ENCODE measurements around the gene ATP8A2. TPM values are rescaled to one million over a fixed set of nuclear protein-coding genes. Genes with fewer than 3 reads are reported as not detected.

ATP8A2 gene
- total RNA-seq, 4 donors from 2014 or later, result 0.13 to 0.24 (median 0.20) TPM

DNA sequence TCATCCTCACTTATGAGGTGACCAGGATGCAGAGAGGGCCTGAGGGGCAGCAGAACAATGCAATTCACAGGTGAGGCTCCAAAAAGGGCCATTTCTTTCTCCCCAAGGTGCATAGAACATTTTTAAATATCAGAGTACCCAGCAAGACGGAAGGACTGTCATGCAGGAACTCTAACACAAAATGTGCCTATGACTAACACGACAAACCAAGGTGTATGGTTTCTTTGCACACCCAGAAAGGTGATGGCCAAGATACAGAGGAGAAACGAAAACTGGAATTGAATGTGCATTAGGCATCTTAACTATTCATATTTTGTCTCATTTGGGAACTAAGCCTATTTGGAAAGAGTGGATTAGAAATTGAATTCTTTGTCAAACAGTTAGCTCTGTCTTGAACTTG is 650.2 kb downstream of the ATP8A2 start:
- DNase-seq (ENCODE audit: low spot score in 2 of 2), result no peak
- Histone ChIP-seq H3K9me3 (no peaks in the 10 kb centered on the region), H3K4me1 (peaks cover 35% of the 10 kb centered on the region), H3K4me3 (no peak overlapping the region), H3K27ac (no peak overlapping the region), H3K27me3 (no peaks in the 10 kb centered on the region), H3K36me3 (no peaks in the 10 kb centered on the region)
- 64% methylated on average over 3 of the region's 3 CpGs for WGBS
- TF ChIP-seq, protein P1, sequence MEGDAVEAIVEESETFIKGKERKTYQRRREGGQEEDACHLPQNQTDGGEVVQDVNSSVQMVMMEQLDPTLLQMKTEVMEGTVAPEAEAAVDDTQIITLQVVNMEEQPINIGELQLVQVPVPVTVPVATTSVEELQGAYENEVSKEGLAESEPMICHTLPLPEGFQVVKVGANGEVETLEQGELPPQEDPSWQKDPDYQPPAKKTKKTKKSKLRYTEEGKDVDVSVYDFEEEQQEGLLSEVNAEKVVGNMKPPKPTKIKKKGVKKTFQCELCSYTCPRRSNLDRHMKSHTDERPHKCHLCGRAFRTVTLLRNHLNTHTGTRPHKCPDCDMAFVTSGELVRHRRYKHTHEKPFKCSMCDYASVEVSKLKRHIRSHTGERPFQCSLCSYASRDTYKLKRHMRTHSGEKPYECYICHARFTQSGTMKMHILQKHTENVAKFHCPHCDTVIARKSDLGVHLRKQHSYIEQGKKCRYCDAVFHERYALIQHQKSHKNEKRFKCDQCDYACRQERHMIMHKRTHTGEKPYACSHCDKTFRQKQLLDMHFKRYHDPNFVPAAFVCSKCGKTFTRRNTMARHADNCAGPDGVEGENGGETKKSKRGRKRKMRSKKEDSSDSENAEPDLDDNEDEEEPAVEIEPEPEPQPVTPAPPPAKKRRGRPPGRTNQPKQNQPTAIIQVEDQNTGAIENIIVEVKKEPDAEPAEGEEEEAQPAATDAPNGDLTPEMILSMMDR (IDR thresholded peaks at IDR 0.05), result no peak
- TF ChIP-seq POLR2AphosphoS5 (IDR thresholded peaks at IDR 0.05), result no peak
- TF ChIP-seq EP300 (IDR thresholded peaks at IDR 0.05), result no peak
- no peak for TF ChIP-seq POLR2A (IDR thresholded peaks at IDR 0.05)

DNA sequence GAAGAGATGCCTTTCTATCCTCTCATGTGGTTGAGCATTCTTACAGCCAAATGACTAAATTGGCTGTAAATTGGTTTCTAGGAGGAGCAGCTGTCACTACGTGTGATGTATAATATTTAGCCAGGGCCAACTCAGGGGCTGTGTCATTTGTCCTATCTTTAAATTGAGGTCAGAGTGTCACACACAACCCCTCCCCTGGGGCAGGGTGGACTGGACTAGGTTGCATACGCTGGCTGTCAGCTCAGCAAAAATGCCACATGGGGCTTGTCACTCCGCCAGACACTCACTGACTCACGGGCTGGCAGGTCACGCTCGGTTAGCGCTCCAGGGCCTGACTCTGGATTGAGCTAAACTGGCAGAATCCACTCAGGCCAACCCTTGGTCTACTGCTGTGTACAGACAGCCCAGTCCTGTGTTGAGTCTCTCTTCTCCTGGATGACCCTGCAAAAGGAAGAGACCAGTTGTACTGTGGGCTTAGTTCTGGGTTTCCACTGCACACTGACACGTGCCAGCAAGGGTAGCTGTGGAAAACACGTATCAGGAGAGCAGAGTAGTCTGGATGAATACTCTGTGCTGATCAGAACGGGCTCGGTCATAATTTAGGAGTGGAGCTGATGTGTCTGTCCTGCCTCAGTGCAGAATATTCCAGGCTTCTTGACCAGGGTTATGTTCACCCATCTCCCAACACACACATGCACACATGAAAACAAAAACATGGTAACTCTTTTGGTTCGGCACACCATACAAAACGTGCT is 650.9 kb downstream of the ATP8A2 start:
- no peak overlapping the region for H3K4me3 ChIP-seq
- H3K36me3 ChIP-seq, result no peaks in the 10 kb centered on the region
- H3K27ac ChIP-seq, result peak overlapping the region; percentile 10
- peak; percentile 74 to 88 for DNase-seq (ENCODE audit: low spot score in 2 of 2)
- no peaks in the 10 kb centered on the region for H3K27me3 ChIP-seq
- H3K4me1 ChIP-seq, result peaks cover 27% of the 10 kb centered on the region
- TF ChIP-seq EP300 (IDR thresholded peaks at IDR 0.05) (no peak), POLR2AphosphoS5 (IDR thresholded peaks at IDR 0.05) (no peak), POLR2A (IDR thresholded peaks at IDR 0.05) (no peak)
- TF ChIP-seq, protein P1 (IDR thresholded peaks at IDR 0.05), result no peak
- 38% methylated on average over 12 of the region's 13 CpGs for WGBS
- H3K9me3 ChIP-seq, result no peaks in the 10 kb centered on the region

DNA sequence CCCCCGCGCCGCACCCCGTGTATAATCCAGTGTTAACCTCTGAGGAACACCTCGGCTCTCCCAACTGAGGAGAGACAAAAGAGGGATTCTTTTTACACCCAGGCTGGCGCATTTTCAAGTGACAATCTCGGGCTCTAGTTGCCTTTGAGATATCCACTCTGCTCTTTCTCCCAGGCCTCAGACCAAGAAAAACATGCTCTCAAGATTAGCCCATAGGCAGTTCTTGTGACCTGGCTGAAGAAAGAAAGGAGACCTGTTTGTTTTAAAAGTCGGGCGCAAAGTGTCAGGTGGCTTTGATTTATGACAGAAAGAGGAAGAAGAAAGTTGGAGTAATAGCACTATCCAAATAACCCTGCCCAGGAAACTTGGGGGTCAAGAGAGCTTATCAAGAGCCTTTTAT is 652.8 kb downstream of the ATP8A2 start:
- Histone ChIP-seq H3K9me3 (no peaks in the 10 kb centered on the region), H3K27ac (no peak overlapping the region), H3K36me3 (no peaks in the 10 kb centered on the region), H3K27me3 (no peaks in the 10 kb centered on the region), H3K4me1 (peaks cover 20% of the 10 kb centered on the region), H3K4me3 (no peak overlapping the region)
- WGBS, result 81% methylated on average over 9 of the region's 9 CpGs
- DNase-seq (ENCODE audit: low spot score in 2 of 2), result no peak
- TF ChIP-seq POLR2AphosphoS5 (IDR thresholded peaks at IDR 0.05) (no peak), POLR2A (IDR thresholded peaks at IDR 0.05) (no peak), EP300 (IDR thresholded peaks at IDR 0.05) (no peak)
- TF ChIP-seq, protein P1 (IDR thresholded peaks at IDR 0.05), result no peak

DNA sequence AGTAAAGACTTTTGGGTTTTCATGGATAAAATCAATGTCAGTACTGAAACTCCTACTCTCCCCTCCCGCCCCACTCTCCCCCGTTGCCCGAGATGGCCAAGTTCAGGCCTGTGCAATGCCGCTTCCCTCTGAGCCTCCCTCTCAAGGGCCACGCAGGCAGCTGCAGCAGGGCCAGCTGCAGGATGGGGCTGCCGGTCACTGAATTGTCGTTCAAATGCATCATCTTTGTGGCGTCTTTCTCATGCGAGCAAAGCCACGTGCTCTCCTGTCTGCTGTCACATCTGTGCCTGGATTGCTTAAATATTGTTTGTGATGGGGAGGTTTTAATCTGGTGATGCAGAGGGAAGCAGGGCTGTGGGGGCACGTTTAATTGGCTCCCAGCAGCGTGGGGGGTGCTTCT is 653.4 kb downstream of the ATP8A2 start:
- H3K9me3 ChIP-seq, result no peaks in the 10 kb centered on the region
- TF ChIP-seq, protein P1 (IDR thresholded peaks at IDR 0.05), result no peak
- no peak for TF ChIP-seq EP300 (IDR thresholded peaks at IDR 0.05)
- no peak for TF ChIP-seq POLR2AphosphoS5 (IDR thresholded peaks at IDR 0.05)
- no peak for TF ChIP-seq POLR2A (IDR thresholded peaks at IDR 0.05)
- WGBS, result 88% methylated on average over 12 of the region's 12 CpGs
- no peak overlapping the region for H3K4me3 ChIP-seq
- H3K27ac ChIP-seq, result no peak overlapping the region
- H3K27me3 ChIP-seq, result no peaks in the 10 kb centered on the region
- peaks cover 20% of the 10 kb centered on the region for H3K4me1 ChIP-seq
- no peak for DNase-seq (ENCODE audit: low spot score in 2 of 2)
- H3K36me3 ChIP-seq, result no peaks in the 10 kb centered on the region

DNA sequence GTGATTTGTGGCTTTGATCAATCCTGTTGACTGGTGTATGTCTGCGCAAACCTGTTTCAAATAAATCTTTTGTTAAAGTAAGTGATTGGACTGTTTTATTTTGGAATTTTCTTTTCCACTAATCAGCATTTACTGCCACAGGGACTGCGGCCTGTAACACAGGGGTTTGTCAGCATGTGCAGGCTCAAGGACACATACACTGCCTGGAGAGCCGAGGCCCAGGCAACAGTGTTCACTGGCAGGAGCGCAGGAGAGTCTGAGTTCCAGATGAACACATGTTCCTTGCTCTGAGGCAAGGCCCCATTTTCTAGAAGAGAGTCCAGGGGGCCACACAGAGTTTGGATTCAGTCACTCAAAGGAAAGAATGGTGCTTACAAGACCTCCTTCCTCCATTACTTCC is 654.0 kb downstream of the ATP8A2 start:
- Histone ChIP-seq H3K27me3 (no peaks in the 10 kb centered on the region), H3K9me3 (no peaks in the 10 kb centered on the region), H3K4me1 (peaks cover 20% of the 10 kb centered on the region), H3K36me3 (no peaks in the 10 kb centered on the region), H3K27ac (no peak overlapping the region), H3K4me3 (no peak overlapping the region)
- WGBS, result 93% methylated on average over 4 of the region's 4 CpGs
- TF ChIP-seq, protein P1 (IDR thresholded peaks at IDR 0.05), result no peak
- no peak for DNase-seq (ENCODE audit: low spot score in 2 of 2)
